HTR-8/SVneo (cell line): ENCODE results near the gene SEPTIN8.
"Not testable (repeated sequence)": the region's sequence is repeated elsewhere in the genome, so short reads cannot be mapped to it uniquely, and the experiment has no call there.

Experiments
- DNase-seq: peaks from one replicate; pipeline ENCODE4 v3.0.0; 2011; ENCODE audit warnings: low spot score, mixed read lengths; ENCODE audit not compliant: insufficient read length
- FAIRE-seq: peaks from 2 replicates; lab custom pipeline; 2011; peaks lifted over from hg19 to GRCh38; lab: Jason Lieb, UNC

SEPTIN8 gene

GRCh38 chr5:132813599-132814502, 36.8 kb upstream of the SEPTIN8 start:
- FAIRE-seq: peak; percentile 36
- DNase-seq: peak; percentile 40

- DNase-seq (peak; percentile 43), FAIRE-seq (no peak)
These were observed 36.0 kb upstream of the SEPTIN8 start, which contains the start of gene SOWAHA for GRCh38 chr5:132812781-132813598. SOWAHA (plus strand) TSS chr5:132813302; CDS start chr5:132813622, 320 bp downstream.

- DNase-seq (no peak), FAIRE-seq (no peak)
These were observed 35.2 kb upstream of the SEPTIN8 start for GRCh38 chr5:132812123-132812765.

GRCh38 chr5:132810605-132811004, 33.6 kb upstream of the SEPTIN8 start:
- FAIRE-seq: no peak
- DNase-seq: no peak

GRCh38 chr5:132808866-132809265, 31.8 kb upstream of the SEPTIN8 start:
- no peak for FAIRE-seq
- DNase-seq: no peak

- FAIRE-seq (no peak), DNase-seq (no peak)
These were observed 31.4 kb upstream of the SEPTIN8 start for GRCh38 chr5:132808448-132808847.

- no peak for FAIRE-seq
- DNase-seq: no peak
These were observed 30.3 kb upstream of the SEPTIN8 start for GRCh38 chr5:132807163-132807838.

GRCh38 chr5:132806804-132807162, 29.7 kb upstream of the SEPTIN8 start:
- not testable (repeated sequence) for DNase-seq, FAIRE-seq

GRCh38 chr5:132805872-132806271, 28.8 kb upstream of the SEPTIN8 start:
- not testable (repeated sequence) for FAIRE-seq, DNase-seq

GRCh38 chr5:132804219-132804618, 27.2 kb upstream of the SEPTIN8 start:
- FAIRE-seq, DNase-seq: not testable (repeated sequence)

- FAIRE-seq, DNase-seq: not testable (repeated sequence)
These were observed 25.6 kb upstream of the SEPTIN8 start for GRCh38 chr5:132802685-132803066.

GRCh38 chr5:132802044-132802684, 25.1 kb upstream of the SEPTIN8 start:
- no peak for DNase-seq
- FAIRE-seq: no peak

GRCh38 chr5:132800545-132800944, 23.5 kb upstream of the SEPTIN8 start:
- no peak for FAIRE-seq
- DNase-seq: no peak

- DNase-seq: no peak
- no peak for FAIRE-seq
These were observed 22.4 kb upstream of the SEPTIN8 start for GRCh38 chr5:132799392-132799791.

GRCh38 chr5:132797651-132798050, 20.6 kb upstream of the SEPTIN8 start:
- DNase-seq: no peak
- FAIRE-seq: no peak

- DNase-seq (no peak), FAIRE-seq (no peak)
These were observed 14.0 kb upstream of the SEPTIN8 start for GRCh38 chr5:132791026-132791425.

- no peak for FAIRE-seq
- DNase-seq: no peak
These were observed 13.3 kb upstream of the SEPTIN8 start for GRCh38 chr5:132790201-132790865.

- FAIRE-seq: no peak
- DNase-seq: no peak
These were observed 12.2 kb upstream of the SEPTIN8 start for GRCh38 chr5:132788990-132789886.
